Measurements from ENCODE around the gene CALY. TPM values are rescaled to one million over a fixed set of nuclear protein-coding genes. Genes with fewer than 3 reads are reported as not detected.
"Not testable (repeated sequence)": the region's sequence is repeated elsewhere in the genome, so short reads cannot be mapped to it uniquely, and the experiment has no call there.

CALY gene
- total RNA-seq, 1 experiment from 2014 or later: not detected

DNA sequence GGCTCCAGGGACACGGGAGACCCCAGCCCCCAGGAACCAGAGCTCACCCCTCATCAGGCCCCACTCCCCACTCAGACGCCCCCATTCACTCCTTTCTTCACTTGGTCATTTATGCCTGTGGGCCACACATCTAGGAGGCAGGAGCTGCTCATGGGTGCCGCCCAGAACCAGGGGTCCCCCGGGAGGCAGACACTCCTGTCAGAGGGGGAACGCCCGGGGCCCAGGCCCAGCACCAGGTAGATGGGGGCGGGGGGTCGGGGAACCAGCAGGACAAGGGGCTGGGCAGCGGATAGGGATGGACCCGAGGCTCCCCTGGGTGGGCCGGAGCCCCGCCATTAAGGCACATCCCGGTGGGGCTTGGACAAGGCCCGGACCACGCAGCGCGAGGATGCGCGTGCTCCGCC, 11.8 kb downstream of the CALY start:
- H3K36me3 ChIP-seq (ENCODE audit: low read depth, low read length): no peaks in the 10 kb centered on the region
- POLR2A ChIA-PET (ENCODE audit: unreplicated experiment): no interaction called here
- H3K4me3 ChIP-seq (ENCODE audit: low read length): no peak overlapping the region
- TF ChIP-seq, protein P1, sequence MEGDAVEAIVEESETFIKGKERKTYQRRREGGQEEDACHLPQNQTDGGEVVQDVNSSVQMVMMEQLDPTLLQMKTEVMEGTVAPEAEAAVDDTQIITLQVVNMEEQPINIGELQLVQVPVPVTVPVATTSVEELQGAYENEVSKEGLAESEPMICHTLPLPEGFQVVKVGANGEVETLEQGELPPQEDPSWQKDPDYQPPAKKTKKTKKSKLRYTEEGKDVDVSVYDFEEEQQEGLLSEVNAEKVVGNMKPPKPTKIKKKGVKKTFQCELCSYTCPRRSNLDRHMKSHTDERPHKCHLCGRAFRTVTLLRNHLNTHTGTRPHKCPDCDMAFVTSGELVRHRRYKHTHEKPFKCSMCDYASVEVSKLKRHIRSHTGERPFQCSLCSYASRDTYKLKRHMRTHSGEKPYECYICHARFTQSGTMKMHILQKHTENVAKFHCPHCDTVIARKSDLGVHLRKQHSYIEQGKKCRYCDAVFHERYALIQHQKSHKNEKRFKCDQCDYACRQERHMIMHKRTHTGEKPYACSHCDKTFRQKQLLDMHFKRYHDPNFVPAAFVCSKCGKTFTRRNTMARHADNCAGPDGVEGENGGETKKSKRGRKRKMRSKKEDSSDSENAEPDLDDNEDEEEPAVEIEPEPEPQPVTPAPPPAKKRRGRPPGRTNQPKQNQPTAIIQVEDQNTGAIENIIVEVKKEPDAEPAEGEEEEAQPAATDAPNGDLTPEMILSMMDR (conservative IDR thresholded peaks at IDR 0.05; ENCODE audit: low read depth, low read length): no peak
- TF ChIP-seq EZH2 (IDR thresholded peaks at IDR 0.05; ENCODE audit: low read length, unreplicated experiment): no peak
- no peak for TF ChIP-seq EZH2phosphoT487 (IDR thresholded peaks at IDR 0.05; ENCODE audit: borderline replicate concordance, low read length)
- CTCF ChIA-PET: no interaction called here
- H3K9ac ChIP-seq (ENCODE audit: low read length): no peak overlapping the region
- DNase-seq: no peak
- no TSS peak for BruUV-seq (replicated peaks)
- peaks cover 4% of the 10 kb centered on the region for H3F3A ChIP-seq (ENCODE audit: low read length, unreplicated experiment)
- no peaks in the 10 kb centered on the region for H3K9me3 ChIP-seq (ENCODE audit: low read length)
- peak overlapping the region; percentile 16; the same call in 1 of the 2 replicates for H3K4me2 ChIP-seq (ENCODE audit: low read length)
- no peak overlapping the region for H2AFZ ChIP-seq (ENCODE audit: low read length)
- H3K79me2 ChIP-seq (ENCODE audit: low read length): no peaks in the 10 kb centered on the region
- H3K4me1 ChIP-seq (ENCODE audit: insufficient read depth, low read length): peaks cover 15% of the 10 kb centered on the region
- H4K20me1 ChIP-seq (ENCODE audit: low read length): no peaks in the 10 kb centered on the region
- no peaks in the 10 kb centered on the region for H3K9me2 ChIP-seq (replicated peaks; ENCODE audit: low read length)
- H3K27me3 ChIP-seq (ENCODE audit: low read length): peaks cover 11% of the 10 kb centered on the region; the same call in 1 of the 2 replicates
- no peak overlapping the region for H3K27ac ChIP-seq (ENCODE audit: low read length)
- ATAC-seq: no peak
- intact Hi-C loops (cut with micrococcal nuclease): loop anchor here (10.0 kb wide), 1 partner anchor 180 kb away; no protein-coding TSS in a partner anchor

GRCh38 chr10:133324198-133324792, 12.4 kb downstream of the CALY start:
- no peaks in the 10 kb centered on the region for H3K36me3 ChIP-seq (ENCODE audit: low read depth, low read length)
- DNase-seq (peak; percentile 36), ATAC-seq (peak; percentile 64)
- TF ChIP-seq, protein P1 (conservative IDR thresholded peaks at IDR 0.05; ENCODE audit: low read depth, low read length): no peak
- TF ChIP-seq EZH2phosphoT487 (IDR thresholded peaks at IDR 0.05; ENCODE audit: borderline replicate concordance, low read length) (no peak), EZH2 (IDR thresholded peaks at IDR 0.05; ENCODE audit: low read length, unreplicated experiment) (no peak)
- peaks cover 4% of the 10 kb centered on the region for H3F3A ChIP-seq (ENCODE audit: low read length, unreplicated experiment)
- ChIA-PET POLR2A (ENCODE audit: unreplicated experiment) (no interaction called here), CTCF (no interaction called here)
- peak overlapping the region; percentile 59; the same call in 1 of the 2 replicates for H3K4me2 ChIP-seq (ENCODE audit: low read length)
- no peaks in the 10 kb centered on the region for H4K20me1 ChIP-seq (ENCODE audit: low read length)
- H3K9me3 ChIP-seq (ENCODE audit: low read length): no peaks in the 10 kb centered on the region
- H2AFZ ChIP-seq (ENCODE audit: low read length): no peak overlapping the region; the same call in 1 of the 2 replicates
- H3K27me3 ChIP-seq (ENCODE audit: low read length): peaks cover 11% of the 10 kb centered on the region; the same call in 1 of the 2 replicates
- H3K9ac ChIP-seq (ENCODE audit: low read length): no peak overlapping the region
- peaks cover 15% of the 10 kb centered on the region for H3K4me1 ChIP-seq (ENCODE audit: insufficient read depth, low read length)
- intact Hi-C loops (cut with micrococcal nuclease): loop anchor here (10.0 kb wide), 1 partner anchor 181 kb away; no protein-coding TSS in a partner anchor
- no TSS peak for BruUV-seq (replicated peaks)
- no peaks in the 10 kb centered on the region for H3K9me2 ChIP-seq (replicated peaks; ENCODE audit: low read length)
- peak overlapping the region; percentile 50 for H3K4me3 ChIP-seq (ENCODE audit: low read length)
- H3K79me2 ChIP-seq (ENCODE audit: low read length): no peaks in the 10 kb centered on the region
- H3K27ac ChIP-seq (ENCODE audit: low read length): no peak overlapping the region

- CTCF ChIA-PET; BruUV-seq (replicated peaks); H3K27ac ChIP-seq (ENCODE audit: low read length); H3K4me3 ChIP-seq (ENCODE audit: low read length); H3K4me2 ChIP-seq (ENCODE audit: low read length); H3K36me3 ChIP-seq (ENCODE audit: low read depth, low read length); H2AFZ ChIP-seq (ENCODE audit: low read length); H3K79me2 ChIP-seq (ENCODE audit: low read length); H3F3A ChIP-seq (ENCODE audit: low read length, unreplicated experiment); H4K20me1 ChIP-seq (ENCODE audit: low read length); H3K9me3 ChIP-seq (ENCODE audit: low read length); DNase-seq; H3K9ac ChIP-seq (ENCODE audit: low read length); ATAC-seq; H3K4me1 ChIP-seq (ENCODE audit: insufficient read depth, low read length); POLR2A ChIA-PET (ENCODE audit: unreplicated experiment); H3K9me2 ChIP-seq (replicated peaks; ENCODE audit: low read length): not testable (repeated sequence)
- peaks cover 11% of the 10 kb centered on the region; the same call in 1 of the 2 replicates for H3K27me3 ChIP-seq (ENCODE audit: low read length)
- intact Hi-C loops (cut with micrococcal nuclease): loop anchor here (10.0 kb wide), 1 partner anchor 183 kb away; no protein-coding TSS in a partner anchor
Observed at GRCh38 chr10:133322064-133322709, 14.5 kb downstream of the CALY start.

GRCh38 chr10:133320852-133321422, 15.8 kb downstream of the CALY start:
- H4K20me1 ChIP-seq (ENCODE audit: low read length); H3K27me3 ChIP-seq (ENCODE audit: low read length); CTCF ChIA-PET; BruUV-seq (replicated peaks); POLR2A ChIA-PET (ENCODE audit: unreplicated experiment); DNase-seq; H3K4me3 ChIP-seq (ENCODE audit: low read length); H3K27ac ChIP-seq (ENCODE audit: low read length); H3K36me3 ChIP-seq (ENCODE audit: low read depth, low read length); H3K4me2 ChIP-seq (ENCODE audit: low read length); H2AFZ ChIP-seq (ENCODE audit: low read length); H3K79me2 ChIP-seq (ENCODE audit: low read length); H3K9me3 ChIP-seq (ENCODE audit: low read length); H3K4me1 ChIP-seq (ENCODE audit: insufficient read depth, low read length); H3F3A ChIP-seq (ENCODE audit: low read length, unreplicated experiment); H3K9me2 ChIP-seq (replicated peaks; ENCODE audit: low read length); H3K9ac ChIP-seq (ENCODE audit: low read length); ATAC-seq: not testable (repeated sequence)
- intact Hi-C loops (cut with micrococcal nuclease): loop anchor here (10.0 kb wide), 1 partner anchor 184 kb away; no protein-coding TSS in a partner anchor

Measured in PC-3 (cell line).